Measurements from ENCODE around the gene PIRT. TPM values are rescaled to one million over a fixed set of nuclear protein-coding genes. Genes with fewer than 3 reads are reported as not detected.

PIRT gene
- total and polyA plus RNA-seq, 8 donors, result 0.04 to 0.22 (median 0.05) TPM; not detected in 2

- Histone ChIP-seq H3K9me3 (no peaks in the 10 kb centered on the region), H3K4me3 (no peak within 1 kb of the TSS), H3K27me3 (no peaks in the 10 kb centered on the region), H3K27ac (no peak within 1 kb of the TSS), H3K4me1 (no peaks in the 10 kb centered on the region), H3K36me3 (no peaks in the 10 kb centered on the region)
- no peak for TF ChIP-seq CTCF (IDR thresholded peaks at IDR 0.05)
- no peak for ATAC-seq
- intact Hi-C loops (cut with DNase I), result no loop called here
- DNase-seq, result no peak
These were observed 33.9 kb downstream of the PIRT start, which contains the start of gene TMEM238L for GRCh38 chr17:10803830-10804475. Gene TMEM238L, minus strand, starts transcription at chr17:10804099. Its CDS starts 136 bp downstream, at chr17:10803963.

- H3K9me3 ChIP-seq, result no peaks in the 10 kb centered on the region
- no peaks in the 10 kb centered on the region for H3K4me1 ChIP-seq
- intact Hi-C loops (cut with DNase I), result no loop called here
- H3K27me3 ChIP-seq, result no peaks in the 10 kb centered on the region
- no peak for TF ChIP-seq CTCF (IDR thresholded peaks at IDR 0.05)
- H3K27ac ChIP-seq, result no peak overlapping the region
- ATAC-seq (no peak), DNase-seq (no peak)
- no peak overlapping the region for H3K4me3 ChIP-seq
- no peaks in the 10 kb centered on the region for H3K36me3 ChIP-seq
These were observed 34.5 kb downstream of the PIRT start for GRCh38 chr17:10803350-10803749.

- Histone ChIP-seq H3K27ac (no peak overlapping the region), H3K4me1 (no peaks in the 10 kb centered on the region), H3K27me3 (no peaks in the 10 kb centered on the region), H3K36me3 (no peaks in the 10 kb centered on the region), H3K4me3 (no peak overlapping the region), H3K9me3 (no peaks in the 10 kb centered on the region)
- DNase-seq (no peak), ATAC-seq (no peak)
- intact Hi-C loops (cut with DNase I), result no loop called here
- TF ChIP-seq CTCF (IDR thresholded peaks at IDR 0.05), result no peak
These were observed 35.2 kb downstream of the PIRT start for GRCh38 chr17:10802496-10803284.

- ATAC-seq (no peak), DNase-seq (no peak)
- intact Hi-C loops (cut with DNase I), result no loop called here
- H3K4me3 ChIP-seq, result no peak overlapping the region
- no peaks in the 10 kb centered on the region for H3K27me3 ChIP-seq
- no peaks in the 10 kb centered on the region for H3K36me3 ChIP-seq
- no peaks in the 10 kb centered on the region for H3K9me3 ChIP-seq
- no peak for TF ChIP-seq CTCF (IDR thresholded peaks at IDR 0.05)
- H3K4me1 ChIP-seq, result no peaks in the 10 kb centered on the region
- no peak overlapping the region for H3K27ac ChIP-seq
These were observed 38.5 kb downstream of the PIRT start for GRCh38 chr17:10799407-10799806.

GRCh38 chr17:10798910-10799309 is 39.0 kb downstream of the PIRT start:
- ATAC-seq, result no peak
- Histone ChIP-seq H3K4me1 (no peaks in the 10 kb centered on the region), H3K27ac (no peak overlapping the region), H3K9me3 (no peaks in the 10 kb centered on the region), H3K4me3 (no peak overlapping the region), H3K36me3 (no peaks in the 10 kb centered on the region), H3K27me3 (no peaks in the 10 kb centered on the region)
- no peak for TF ChIP-seq CTCF (IDR thresholded peaks at IDR 0.05)
- DNase-seq, result no peak
- intact Hi-C loops (cut with DNase I), result no loop called here
